Stimulated activated CD8-positive, alpha-beta memory T cell treated with anti-CD3 and anti-CD28 coated beads, Interleukin-2, amount 100 ng/mL, for 48 hours (primary cell): ENCODE results near the gene PTPRJ.

Experiments
- DNase-seq, 2 donors: peaks; one replicate each; pipeline ENCODE4 v3.0.0-alpha.2; 2020; ENCODE audit warnings: low read depth in 2 of 2

Gene PTPRJ

GRCh38 chr11:48037709-48038468 is 57.5 kb downstream of the PTPRJ start:
- no peak for DNase-seq

- no peak for DNase-seq
Measured at GRCh38 chr11:48040830-48041444, 60.6 kb downstream of the PTPRJ start.

- no peak for DNase-seq
Measured at GRCh38 chr11:48041877-48042695, 61.7 kb downstream of the PTPRJ start.

GRCh38 chr11:48043111-48043990 is 63.0 kb downstream of the PTPRJ start:
- DNase-seq = no peak

- DNase-seq = no peak
Measured at GRCh38 chr11:48043991-48044512, 63.7 kb downstream of the PTPRJ start.

- no peak for DNase-seq
Measured at GRCh38 chr11:48044577-48044976, 64.2 kb downstream of the PTPRJ start.

GRCh38 chr11:48045536-48045935 is 65.2 kb downstream of the PTPRJ start:
- DNase-seq = no peak

GRCh38 chr11:48047616-48048015 is 67.3 kb downstream of the PTPRJ start:
- DNase-seq = no peak

- DNase-seq = no peak
Measured at GRCh38 chr11:48049036-48049435, 68.7 kb downstream of the PTPRJ start.

GRCh38 chr11:48050304-48050703 is 69.9 kb downstream of the PTPRJ start:
- DNase-seq = no peak

GRCh38 chr11:48051217-48051830 is 71.0 kb downstream of the PTPRJ start:
- DNase-seq = no peak

GRCh38 chr11:48052183-48053044 is 72.1 kb downstream of the PTPRJ start:
- DNase-seq = no peak

GRCh38 chr11:48054994-48055291 is 74.6 kb downstream of the PTPRJ start:
- no peak for DNase-seq

GRCh38 chr11:48055292-48056132 is 75.2 kb downstream of the PTPRJ start:
- DNase-seq = peak; percentile 34 to 40

GRCh38 chr11:48056325-48057183 is 76.2 kb downstream of the PTPRJ start:
- DNase-seq = no peak

GRCh38 chr11:48058064-48058463 is 77.7 kb downstream of the PTPRJ start:
- DNase-seq = no peak

- DNase-seq = no peak
Measured at GRCh38 chr11:48058788-48059187, 78.4 kb downstream of the PTPRJ start.

- DNase-seq = no peak
Measured at GRCh38 chr11:48062649-48063048, 82.3 kb downstream of the PTPRJ start.
